Measurements from ENCODE around the gene NGEF.

- no peak for TF ChIP-seq CTCF (IDR thresholded peaks at IDR 0.05; ENCODE audit: low read length)
- TF ChIP-seq EZH2 (IDR thresholded peaks at IDR 0.05; ENCODE audit: borderline replicate concordance, low read length): no peak
These were observed 134.0 kb downstream of the NGEF start for GRCh38 chr2:232878855-232879617.

All from OCI-LY1 (cell line).